Posterior vena cava (tissue), 2 donors: ENCODE results near the gene MEST. TPM values are rescaled to one million over a fixed set of nuclear protein-coding genes. Genes with fewer than 3 reads are reported as not detected.

Experiments used
- microRNA-seq, 2 donors: library from miRNA; unstranded; fragments of <30 nt; microRNA quantifications; one replicate each; pipeline ENCODE4 v1.2.0, GENCODE V29; 2020 to 2021; ENCODE audit warnings: borderline microRNAs expressed in 2 of 2
- total RNA-seq, 2 donors: library from RNA; stranded (reverse); fragmentation: NEBNext Ultra II Directional; extraction: Animal tissue kit (Norgen Biotek cat#: 25700); gene quantifications; one replicate each; pipeline ENCODE4 v1.2.1, GENCODE V29; 2021
- donor health status: DM: yes; HTN: yes; CAD: no.
- donor health status: DM: yes; HTN: yes; CAD: no.

Gene MEST
- total RNA-seq, 2 donors from 2014 or later: 6.0 to 19.8 TPM

Small RNA genes lying within 50 kb of the gene (microRNA-seq; reads per million reads assigned to microRNA genes)
- 417 to 1,191 reads per million in 2 donors for gene MIR335

Other genes starting within 250 kb of the MEST start
- gene CPA2, start 225.2 kb upstream of the MEST start, total RNA-seq: under 1 TPM in 1 of 2 donors, not detected in 1; 0.67 TPM
- gene CPA4, start 198.9 kb upstream of the MEST start, total RNA-seq: under 1 TPM; 0.37 to 0.62 TPM
- gene CPA5, start 147.3 kb upstream of the MEST start, total RNA-seq: not detected
- gene CPA1, start 111.6 kb upstream of the MEST start, total RNA-seq: 1 to 10 TPM in 1 of 2 donors, under 1 TPM in 1; 0.79 to 6.7 TPM
- 10 to 100 TPM in 1 of 2 donors, 1 to 10 TPM in 1; 5.0 to 11.5 TPM for gene CEP41, start 51.1 kb upstream of the MEST start, total RNA-seq
- 10 to 100 TPM; 12.2 to 12.4 TPM for gene COPG2, start 176.7 kb downstream of the MEST start, total RNA-seq
- gene TSGA13, start 194.5 kb downstream of the MEST start, total RNA-seq: not detected
- gene KLF14, start 242.1 kb downstream of the MEST start, total RNA-seq: under 1 TPM; 0.10 to 0.23 TPM